ENCODE measurements around the gene ERC2.

- TF ChIP-seq, protein P1, sequence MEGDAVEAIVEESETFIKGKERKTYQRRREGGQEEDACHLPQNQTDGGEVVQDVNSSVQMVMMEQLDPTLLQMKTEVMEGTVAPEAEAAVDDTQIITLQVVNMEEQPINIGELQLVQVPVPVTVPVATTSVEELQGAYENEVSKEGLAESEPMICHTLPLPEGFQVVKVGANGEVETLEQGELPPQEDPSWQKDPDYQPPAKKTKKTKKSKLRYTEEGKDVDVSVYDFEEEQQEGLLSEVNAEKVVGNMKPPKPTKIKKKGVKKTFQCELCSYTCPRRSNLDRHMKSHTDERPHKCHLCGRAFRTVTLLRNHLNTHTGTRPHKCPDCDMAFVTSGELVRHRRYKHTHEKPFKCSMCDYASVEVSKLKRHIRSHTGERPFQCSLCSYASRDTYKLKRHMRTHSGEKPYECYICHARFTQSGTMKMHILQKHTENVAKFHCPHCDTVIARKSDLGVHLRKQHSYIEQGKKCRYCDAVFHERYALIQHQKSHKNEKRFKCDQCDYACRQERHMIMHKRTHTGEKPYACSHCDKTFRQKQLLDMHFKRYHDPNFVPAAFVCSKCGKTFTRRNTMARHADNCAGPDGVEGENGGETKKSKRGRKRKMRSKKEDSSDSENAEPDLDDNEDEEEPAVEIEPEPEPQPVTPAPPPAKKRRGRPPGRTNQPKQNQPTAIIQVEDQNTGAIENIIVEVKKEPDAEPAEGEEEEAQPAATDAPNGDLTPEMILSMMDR (conservative IDR thresholded peaks at IDR 0.05; ENCODE audit: low read length): no peak
- TF ChIP-seq EZH2phosphoT487 (IDR thresholded peaks at IDR 0.05; ENCODE audit: borderline replicate concordance, low read depth, low read length): no peak
Observed at GRCh38 chr3:55662683-55663082, 805.6 kb downstream of the ERC2 start.

All from OCI-LY7 (cell line).